Measurements from ENCODE around the gene NTN1.

Gene NTN1

DNA sequence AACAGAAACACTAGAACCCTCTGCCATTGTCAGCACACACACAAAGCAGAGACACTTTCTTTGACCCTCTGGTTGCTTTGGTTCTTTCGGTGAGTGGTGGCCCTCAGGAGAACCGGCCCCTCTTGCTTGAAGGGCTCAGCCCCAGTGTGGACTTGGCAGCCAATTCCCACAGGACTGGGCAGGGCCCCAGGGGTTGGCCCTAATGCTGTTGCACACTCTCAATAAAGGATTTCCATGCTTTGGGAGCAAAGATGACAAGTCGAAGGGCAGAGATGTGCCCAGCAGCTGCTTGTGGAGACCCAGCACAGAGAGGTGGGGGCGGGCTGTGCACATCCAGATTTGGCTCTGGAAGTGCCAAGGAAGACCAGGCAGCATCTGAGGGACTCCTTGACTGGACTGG, 149.0 kb downstream of the NTN1 start:
- no peak for DNase-seq

DNA sequence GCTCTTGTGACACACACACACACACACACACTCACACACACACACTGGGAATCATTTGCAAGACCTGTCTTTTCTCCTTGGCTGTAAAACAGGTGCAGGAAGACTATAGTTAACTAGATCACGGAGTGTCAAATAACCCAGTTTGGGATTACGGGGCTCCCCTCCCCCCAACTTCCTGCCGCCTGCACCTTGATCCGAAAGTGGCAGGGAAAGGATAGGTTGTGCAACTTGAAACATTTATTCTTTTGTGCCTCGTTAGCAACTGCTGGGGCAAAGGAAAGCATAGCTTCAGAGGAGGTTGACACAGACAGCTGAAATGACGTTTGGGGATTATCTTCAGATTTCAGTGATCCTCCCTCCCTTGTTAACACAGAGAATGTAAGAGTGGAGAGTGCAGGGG, 149.5 kb downstream of the NTN1 start:
- no peak for DNase-seq

DNA sequence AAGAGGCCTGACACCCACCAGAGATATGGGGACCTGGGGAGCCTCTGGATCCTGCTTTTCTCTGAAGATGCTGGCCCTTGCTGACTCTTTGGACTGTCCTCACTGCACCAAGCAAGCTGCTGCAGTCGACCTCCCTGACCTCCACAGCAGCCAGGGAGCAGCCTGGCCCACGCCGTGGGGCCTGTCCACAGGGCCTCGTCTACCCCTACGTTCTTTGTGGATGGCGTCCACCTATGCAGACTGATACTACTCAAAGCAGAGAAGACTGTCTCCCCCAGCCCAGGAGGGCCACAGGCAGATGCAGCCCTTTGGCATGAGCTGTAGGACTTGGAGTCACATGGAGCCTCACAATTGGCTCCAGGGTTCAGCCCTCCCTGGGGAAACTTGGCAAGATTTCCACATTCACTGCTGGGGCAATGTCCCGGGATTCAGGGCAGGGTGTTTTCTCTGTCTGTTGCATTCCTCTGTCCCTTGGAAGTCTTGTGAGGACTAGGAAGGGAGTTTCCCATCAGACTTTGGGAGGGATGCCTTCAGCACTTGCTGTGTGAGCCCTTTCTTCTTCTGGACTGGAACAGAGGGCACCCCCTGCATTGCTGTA, 152.2 kb downstream of the NTN1 start:
- no peak for DNase-seq

- DNase-seq, result no peak
These were observed 153.0 kb downstream of the NTN1 start for GRCh38 chr17:9174312-9174711.

DNA sequence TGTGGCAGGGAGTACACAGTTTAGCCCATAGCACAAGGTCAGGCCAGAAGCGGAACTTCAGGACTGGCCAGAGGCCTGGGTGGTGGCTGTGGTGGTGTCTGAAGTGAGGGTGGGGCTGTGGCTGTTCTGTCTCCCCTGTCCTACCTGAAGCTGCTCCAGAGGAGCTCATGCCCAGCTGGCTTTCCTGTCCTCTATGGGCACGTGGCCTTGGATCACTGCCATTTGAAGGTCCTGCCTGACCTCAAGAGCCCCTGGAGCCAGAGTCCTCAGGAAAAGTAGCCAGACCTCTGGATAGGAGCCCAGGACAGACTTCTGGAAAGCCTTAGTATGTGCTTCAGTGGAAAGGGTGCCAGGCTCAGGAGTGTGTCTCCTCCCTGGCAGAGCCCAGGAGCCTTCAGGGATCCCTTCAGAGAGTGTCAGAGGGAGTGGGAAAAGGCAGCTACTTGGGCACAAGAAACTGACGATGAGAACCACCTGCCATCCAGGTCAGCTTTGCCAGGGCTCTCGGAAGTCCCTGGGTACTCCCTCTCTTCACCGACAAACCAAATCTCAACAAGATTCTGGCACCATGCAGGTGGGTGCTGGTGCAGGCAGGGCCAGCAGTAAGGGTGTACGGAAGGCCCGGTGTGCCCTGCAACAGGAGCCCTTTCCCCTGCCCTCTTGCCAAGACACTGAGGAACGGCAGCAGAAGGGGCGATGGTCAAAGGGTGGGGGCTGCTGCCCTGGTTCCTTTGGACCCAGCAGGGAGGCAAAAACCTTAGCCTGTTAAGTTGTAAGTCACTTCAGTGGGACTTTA, 153.7 kb downstream of the NTN1 start:
- no peak for DNase-seq

DNA sequence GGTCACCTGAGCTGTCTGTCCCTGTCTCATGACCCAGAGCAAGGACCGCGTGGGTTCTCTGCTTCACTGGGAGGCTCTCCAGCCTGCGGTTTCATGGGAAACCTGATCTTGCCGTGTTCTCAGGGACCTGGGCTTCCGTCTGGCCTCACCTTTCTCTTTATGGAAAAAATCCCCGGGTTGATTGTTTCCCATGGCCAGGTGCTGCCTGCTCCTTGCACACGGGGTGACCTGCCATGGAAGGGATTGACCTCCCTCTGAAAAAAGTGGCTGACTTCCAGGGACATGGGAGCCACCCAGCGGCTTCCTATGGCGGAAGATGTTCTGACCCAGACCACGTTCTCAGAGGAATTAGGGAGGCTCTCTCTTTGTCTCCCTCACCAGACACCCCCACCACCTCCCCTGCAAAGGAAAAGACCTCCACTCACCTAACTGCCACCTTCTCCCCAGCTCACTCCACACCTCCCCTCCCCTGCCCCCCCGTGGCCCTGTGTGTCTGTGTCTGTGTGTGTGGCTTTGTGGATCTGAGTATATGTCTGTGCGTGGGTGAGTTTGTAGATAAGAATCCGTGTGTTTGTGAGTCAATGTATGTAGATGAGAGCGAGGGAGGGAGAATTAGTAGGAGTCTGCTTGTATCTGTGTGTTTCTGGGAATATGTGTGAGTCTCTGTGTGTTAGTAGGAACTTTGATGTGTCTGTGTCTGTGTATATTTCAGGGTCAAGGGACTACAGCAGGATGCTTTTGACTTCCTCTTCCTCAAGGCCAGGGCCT, 154.6 kb downstream of the NTN1 start:
- no peak for DNase-seq

DNA sequence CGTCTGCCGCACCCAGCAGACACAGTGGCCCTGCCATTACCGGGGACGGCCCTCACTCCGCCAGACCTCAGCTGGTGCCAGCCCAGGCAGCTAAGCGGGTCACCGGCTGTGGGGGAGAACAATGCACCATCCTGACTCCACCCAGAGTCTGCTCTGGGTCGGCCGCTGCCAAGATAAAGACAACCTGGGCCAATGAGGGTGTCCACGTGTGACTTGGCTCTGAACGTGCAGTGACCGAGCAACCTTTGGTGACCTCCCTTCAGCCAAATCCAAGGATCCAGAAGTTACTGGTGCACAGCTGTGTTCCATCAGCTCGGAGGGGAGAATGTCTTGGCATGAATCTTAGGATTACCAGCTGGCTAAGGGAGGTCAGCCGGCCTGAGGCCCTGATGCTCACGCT, 155.9 kb downstream of the NTN1 start:
- no peak for DNase-seq

DNA sequence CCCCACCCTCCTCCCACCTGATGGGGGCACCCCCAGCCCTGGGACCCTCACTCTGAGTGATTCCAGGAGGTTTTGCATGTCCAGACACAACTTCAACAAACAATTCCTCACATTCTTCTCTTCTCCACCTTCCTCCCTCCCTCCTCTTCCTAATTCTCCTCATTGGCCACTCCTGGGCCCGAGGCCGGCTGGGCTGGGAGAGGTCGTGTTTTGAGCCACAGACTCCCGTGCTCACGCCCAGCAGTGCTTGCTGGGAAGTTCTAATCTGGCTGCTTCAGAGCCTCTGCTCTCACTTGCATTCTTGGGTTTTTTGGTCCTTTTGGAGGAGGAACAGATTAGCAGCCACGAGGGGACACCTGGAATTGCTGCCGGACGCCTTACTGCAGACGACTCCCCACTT, 157.0 kb downstream of the NTN1 start:
- no peak for DNase-seq

- DNase-seq, result no peak
These were observed 158.3 kb downstream of the NTN1 start for GRCh38 chr17:9179602-9180001.

DNA sequence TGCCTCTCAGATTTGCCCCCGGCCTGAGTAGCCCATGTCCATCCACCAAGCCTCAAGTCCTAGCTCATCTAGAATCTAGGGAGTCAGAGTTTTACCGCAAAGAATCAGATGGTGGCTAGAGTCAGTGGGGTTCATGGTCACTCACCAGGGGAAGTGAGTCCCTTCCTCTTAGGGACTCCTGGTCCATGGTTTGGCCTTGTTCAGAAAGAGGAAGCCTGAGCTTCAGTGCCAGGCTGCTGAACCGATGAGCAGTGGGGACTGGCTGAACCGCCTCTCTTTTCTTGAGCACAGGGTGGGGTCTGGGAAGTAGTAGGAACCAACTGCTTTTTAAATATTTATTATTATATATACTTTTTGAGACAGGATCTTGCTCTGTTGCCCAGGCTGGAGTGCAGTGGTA, 160.3 kb downstream of the NTN1 start:
- no peak for DNase-seq

- DNase-seq, result no peak
These were observed 162.0 kb downstream of the NTN1 start for GRCh38 chr17:9183306-9183705.

DNA sequence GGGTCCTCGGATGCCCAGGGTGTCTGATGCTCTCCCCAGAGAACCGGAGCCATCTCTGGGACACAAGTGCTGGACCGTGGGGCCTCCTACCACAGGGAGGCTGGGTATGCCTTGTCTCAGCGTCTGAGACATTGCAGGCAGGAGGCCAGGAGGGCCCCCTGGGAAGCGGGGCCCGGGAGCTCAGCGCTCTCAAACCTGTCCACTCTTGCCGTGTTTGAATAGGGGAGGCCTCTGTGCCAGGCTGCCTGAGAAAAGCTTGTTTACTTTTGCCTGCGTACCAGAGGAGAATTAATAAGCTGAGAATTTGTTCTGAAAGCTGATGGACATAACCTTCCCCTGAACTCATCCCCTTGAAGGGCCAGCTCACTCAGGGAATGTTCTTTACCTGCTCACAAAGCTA, 163.8 kb downstream of the NTN1 start:
- no peak for DNase-seq

DNA sequence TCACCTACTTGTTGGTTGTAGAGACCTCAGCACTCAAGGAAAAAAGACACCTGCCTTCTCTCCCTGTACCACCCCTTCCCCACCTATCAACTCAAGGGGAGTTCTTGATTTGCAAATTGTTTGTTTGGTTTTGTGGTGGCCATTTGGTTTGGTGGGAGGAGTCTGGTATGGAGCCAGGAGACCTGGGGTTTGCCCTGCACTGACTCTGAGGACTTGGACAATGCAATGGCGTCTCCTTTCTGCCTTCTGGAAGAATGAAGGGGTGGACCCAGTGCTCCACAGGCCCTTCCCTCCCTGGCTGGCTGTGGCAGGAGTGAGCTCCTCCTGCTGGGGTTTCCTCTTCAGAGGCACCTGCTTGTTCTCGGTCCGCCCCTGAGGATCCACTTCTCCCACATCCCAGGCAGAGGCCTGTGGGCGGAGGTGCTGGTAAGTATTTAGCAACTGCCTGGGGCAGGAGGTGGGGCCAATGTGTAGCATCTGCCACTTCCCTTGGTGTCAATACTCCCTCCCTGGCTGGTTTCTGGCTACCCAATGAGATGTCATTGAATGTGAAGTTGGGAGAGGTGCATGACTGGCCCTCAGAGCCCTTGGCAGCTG, 164.5 kb downstream of the NTN1 start:
- no peak for DNase-seq

GRCh38 chr17:9187828-9188227, 166.5 kb downstream of the NTN1 start:
- no peak for DNase-seq

DNA sequence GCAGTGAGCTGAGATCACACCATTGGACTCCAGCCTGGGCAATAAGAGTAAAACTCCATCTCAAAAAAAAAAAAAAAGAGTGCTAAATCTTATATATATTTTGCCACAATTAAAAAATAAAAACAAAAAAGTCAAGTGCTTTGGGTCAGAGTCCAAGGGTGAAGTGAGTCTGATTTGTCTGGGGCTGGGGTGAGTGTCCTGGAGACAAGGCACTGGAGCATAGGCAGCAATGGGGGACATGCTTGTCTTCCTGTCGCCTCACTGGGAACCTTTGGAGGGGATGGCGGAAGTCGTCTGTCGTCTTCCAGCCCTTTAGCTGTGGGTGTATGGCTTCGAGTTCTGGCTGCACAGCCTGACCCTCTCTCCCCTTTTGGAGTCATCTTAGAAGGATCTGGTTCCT, 167.1 kb downstream of the NTN1 start:
- no peak for DNase-seq

GRCh38 chr17:9189870-9190269, 168.6 kb downstream of the NTN1 start:
- DNase-seq, result no peak

DNA sequence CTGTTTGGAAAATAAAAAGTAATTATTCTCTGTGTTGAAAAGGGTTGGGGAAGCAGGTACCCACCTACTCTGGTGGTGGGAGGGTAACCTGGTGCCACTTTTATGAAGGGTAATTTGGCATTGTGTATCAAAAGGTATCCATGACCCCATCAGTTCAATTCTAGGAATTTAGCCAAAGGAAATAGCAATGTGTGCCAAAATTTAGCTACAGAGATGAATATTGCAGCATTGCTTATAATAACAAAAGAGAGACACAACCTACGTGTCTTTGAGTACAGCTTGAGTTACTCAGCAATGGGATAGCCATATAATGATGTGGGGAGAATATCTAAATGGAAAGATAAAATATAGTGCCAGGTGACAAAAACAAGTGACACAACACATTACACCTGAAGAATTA, 170.7 kb downstream of the NTN1 start:
- DNase-seq, result no peak

DNA sequence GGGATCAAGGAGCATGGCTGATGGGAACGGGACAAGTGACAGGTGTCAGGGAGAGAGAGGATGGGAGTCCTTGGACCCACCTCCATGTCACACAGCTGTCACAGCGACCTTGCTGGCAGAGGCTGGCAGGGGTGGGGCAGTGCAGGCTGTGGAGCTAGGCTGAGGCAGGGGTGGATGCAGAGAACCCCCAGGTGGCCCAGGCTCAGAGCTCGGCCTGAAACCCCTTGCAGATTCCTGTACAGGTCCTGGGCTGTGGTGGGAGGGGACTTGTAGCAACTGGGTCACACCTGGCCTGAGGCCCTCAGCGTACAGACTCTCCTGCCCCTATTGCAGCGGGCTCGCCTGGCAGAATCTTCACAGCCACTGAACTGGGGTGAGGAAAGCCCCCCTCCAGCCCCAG, 174.1 kb downstream of the NTN1 start:
- DNase-seq, result no peak

- no peak for DNase-seq
These were observed 174.8 kb downstream of the NTN1 start for GRCh38 chr17:9195961-9196670.

DNA sequence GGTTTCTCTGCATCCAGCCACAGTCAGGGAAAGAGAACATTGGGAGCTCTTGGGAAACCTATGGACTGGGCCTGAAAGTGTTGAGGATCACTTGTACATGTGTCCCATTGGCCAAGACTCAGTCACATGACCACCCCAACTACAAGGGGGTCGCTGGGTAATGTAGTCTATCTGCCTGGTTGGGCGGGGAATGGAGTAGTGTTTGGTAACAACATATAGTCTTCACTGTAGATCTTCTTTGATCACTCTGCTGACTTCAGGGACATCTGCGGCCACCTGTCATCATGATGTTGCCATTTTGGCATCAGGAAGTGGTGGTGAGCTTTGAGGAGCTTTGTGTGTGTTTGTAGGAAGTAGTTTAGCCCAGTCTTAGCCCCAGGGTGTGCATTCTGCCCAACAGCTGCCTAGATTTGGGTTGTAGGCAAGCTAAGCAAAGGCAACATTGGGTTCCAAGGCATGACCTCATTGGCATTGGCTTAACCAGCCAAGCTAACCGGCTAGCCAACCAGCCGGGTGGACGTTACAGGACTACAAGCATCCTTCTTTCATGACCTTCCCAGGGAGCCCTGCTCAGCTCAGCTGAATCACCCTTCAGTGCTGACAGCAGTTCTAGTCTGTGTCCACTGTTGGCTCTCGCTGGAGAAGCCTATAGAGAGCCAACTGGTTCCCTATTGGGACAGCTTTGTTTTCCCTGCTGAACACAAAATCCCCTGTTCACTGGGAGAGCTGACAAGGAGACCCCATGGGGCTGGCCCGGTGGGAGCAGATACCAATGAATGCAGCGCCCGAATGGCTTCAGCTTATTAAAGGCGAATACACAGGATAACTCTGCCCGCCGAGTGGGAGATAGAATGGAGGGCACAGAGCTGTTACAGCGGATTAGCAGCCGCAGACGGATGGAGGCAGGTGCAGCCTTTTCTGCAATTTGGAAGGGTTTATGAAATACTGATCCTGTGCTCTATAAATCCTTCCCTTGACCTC, 178.6 kb downstream of the NTN1 start:
- DNase-seq, result no peak

DNA sequence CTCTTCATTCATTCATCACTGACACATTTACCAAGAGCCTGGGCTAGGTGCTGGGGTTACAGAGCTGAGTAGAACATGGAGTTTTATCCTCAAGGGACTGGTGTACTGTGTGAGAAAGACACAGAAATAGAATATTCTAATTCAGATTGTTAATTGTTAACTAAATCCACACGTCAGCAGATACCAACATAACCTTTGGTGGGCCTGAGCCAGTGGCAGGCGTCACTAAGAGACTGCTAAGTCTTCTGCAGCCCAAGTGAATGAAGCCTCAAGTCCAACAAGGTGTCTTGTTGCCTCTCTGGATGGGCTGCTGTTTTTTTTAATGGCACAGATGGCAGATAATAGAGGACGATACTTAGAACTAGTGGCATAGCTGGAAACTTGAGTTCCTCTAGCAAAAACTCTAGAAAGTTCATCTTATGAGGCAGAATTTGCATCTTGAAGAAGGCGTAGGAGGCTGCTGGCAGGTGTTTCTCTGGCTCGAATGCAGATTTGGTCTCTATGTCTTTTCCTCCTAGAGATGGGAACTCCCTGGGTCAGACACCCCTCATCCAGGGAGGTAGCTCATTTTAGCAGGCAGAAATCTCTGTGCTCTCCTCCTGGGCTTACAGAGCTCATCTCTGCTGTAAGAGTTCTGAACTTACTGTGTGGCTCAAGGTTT, 179.5 kb downstream of the NTN1 start:
- DNase-seq, result no peak
